HCT116 (cell line): Measurements from ENCODE around the gene LEAP2. TPM values are rescaled to one million over a fixed set of nuclear protein-coding genes. Genes with fewer than 3 reads are reported as not detected.
"Not testable (repeated sequence)": the region's sequence is repeated elsewhere in the genome, so short reads cannot be mapped to it uniquely, and the experiment has no call there.

Source experiments
- ATAC-seq: fragments of 200-7000 bp; cut with Tn5 transposase; 2 replicates; pipeline ENCODE4 v1.9.1; 2020; ENCODE audit warnings: mild to moderate bottlenecking, moderate library complexity
- BruUV-seq: library from RNA; stranded (reverse); fragments of 400-500 nt; replicated peaks from 2 replicates; lab custom pipeline; 2021; lab: Mats Ljungman, UMichigan
- CTCF ChIA-PET: fragments of 300-600 bp; sonication (Branson Sonifier 250); formaldehyde crosslinking; loops from one replicate; lab custom pipeline; 2021; ENCODE audit warnings: antibody characterized with exemption; lab: Charles Lee
- POLR2A ChIA-PET: fragments of 300-600, 350-600 bp; sonication (Branson Sonifier 250); formaldehyde crosslinking; loops from one replicate; lab custom pipeline; 2021; ENCODE audit warnings: antibody characterized with exemption; lab: Charles Lee
- RAD21 ChIA-PET, 2 experiments: fragments of 300-600 bp; sonication (Branson Sonifier 250); formaldehyde crosslinking; loops; one replicate each; lab custom pipeline; 2023; ENCODE audit warnings: low total read pairs in 2 of 2; ENCODE audit not compliant: uncharacterized antibody in 2 of 2, unreplicated experiment in 2 of 2, low non-redundant PET in 1 of 2; lab: Charles Lee
- DNase-seq: peaks from one replicate; pipeline ENCODE4 v3.0.0-alpha.2; 2010; ENCODE audit warnings: low read depth, low spot score
- H2AFZ ChIP-seq: fragments of 200-600 bp; shearing (Covaris generic), sonication (generic); 2 replicates; pipeline ENCODE4 v1.6.1; 2017; ENCODE audit warnings: low read depth, mixed run types, mixed read lengths, antibody characterized with exemption, low read length; ENCODE audit not compliant: poor library complexity, severe bottlenecking
- H3K27ac ChIP-seq: 2 replicates; pipeline ENCODE4 v1.5.1; 2012; ENCODE audit warnings: low read depth, low read length
- H3K27me3 ChIP-seq: fragments of 200-600 bp; sonication (generic); 2 replicates; pipeline ENCODE4 v1.6.1; 2016; ENCODE audit warnings: mixed run types, low read length, mixed read lengths; ENCODE audit not compliant: insufficient read depth
- H3K36me3 ChIP-seq, 2 experiments: fragments of 200-500 bp in 1 of 2; fragments of 200-600 bp in 1 of 2; sonication (Bioruptor generic) in 1 of 2; sonication (generic) in 1 of 2; 2 replicates each; pipeline versions ENCODE4 v1.5.1 to v1.6.1; 2014 to 2016; ENCODE audit warnings: low read length in 2 of 2, inconsistent platforms in 1 of 2, mixed read lengths in 1 of 2, mixed run types in 1 of 2; ENCODE audit not compliant: insufficient read depth in 2 of 2, control insufficient read depth in 1 of 2
- H3K4me1 ChIP-seq, 2 experiments: fragments of 200-600 bp in 1 of 2; sonication (generic) in 1 of 2; 2 replicates each; pipeline versions ENCODE4 v1.5.1 to v1.6.1; 2012 to 2017; ENCODE audit warnings: low read length in 2 of 2, inconsistent platforms in 1 of 2, mild to moderate bottlenecking in 1 of 2, mixed read lengths in 1 of 2, mixed run types in 1 of 2, moderate library complexity in 1 of 2; ENCODE audit not compliant: insufficient read depth in 2 of 2, control insufficient read depth in 1 of 2
- H3K4me2 ChIP-seq: fragments of 200-600 bp; sonication (generic); 2 replicates; pipeline ENCODE4 v1.6.1; 2017; ENCODE audit warnings: mixed run types, low read length, mixed read lengths
- H3K4me3 ChIP-seq, 2 experiments: fragments of 200-600 bp in 1 of 2; sonication (generic) in 1 of 2; replicated peaks in 1 of 2; 2 replicates each; pipeline ENCODE4 v1.5.1; 2011 to 2016; ENCODE audit warnings: low read length in 2 of 2, control low read depth in 1 of 2, low read depth in 1 of 2, mild to moderate bottlenecking in 1 of 2, mixed read lengths in 1 of 2, mixed run types in 1 of 2
- H3K79me2 ChIP-seq: fragments of 200-600 bp; sonication (generic); 2 replicates; pipeline ENCODE4 v1.6.1; 2017; ENCODE audit warnings: mild to moderate bottlenecking, mixed run types, low read length, moderate library complexity, mixed read lengths; ENCODE audit not compliant: insufficient read depth
- H3K9ac ChIP-seq: fragments of 200-600 bp; sonication (generic); 2 replicates; pipeline ENCODE4 v1.6.1; 2016; ENCODE audit warnings: low read length, mixed read lengths
- H3K9me2 ChIP-seq: fragments of 200-600 bp; sonication (generic), shearing (Covaris generic); 2 replicates; pipeline ENCODE4 v1.6.1; 2017; ENCODE audit warnings: mixed run types, mild to moderate bottlenecking, moderate library complexity; ENCODE audit not compliant: insufficient read depth
- H3K9me3 ChIP-seq, 2 experiments: fragments of 200-500 bp in 1 of 2; fragments of 200-600 bp in 1 of 2; sonication (Bioruptor generic) in 1 of 2; sonication (generic) in 1 of 2; 2 replicates each; pipeline ENCODE4 v1.6.1; 2014 to 2017; ENCODE audit warnings: low read length in 2 of 2, mixed read lengths in 2 of 2, inconsistent platforms in 1 of 2, low read depth in 1 of 2, mild to moderate bottlenecking in 1 of 2, mixed run types in 1 of 2, moderate library complexity in 1 of 2; ENCODE audit not compliant: control insufficient read depth in 1 of 2, insufficient read depth in 1 of 2
- H4K20me1 ChIP-seq: fragments of 200-600 bp; sonication (generic), shearing (Covaris generic); 2 replicates; pipeline ENCODE4 v1.6.1; 2017; ENCODE audit warnings: mixed run types, mild to moderate bottlenecking, moderate library complexity; ENCODE audit not compliant: insufficient read depth
- REST ChIP-seq: IDR thresholded peaks from 2 replicates; pipeline ENCODE4 v1.6.1; 2012; ENCODE audit warnings: low read depth
- intact Hi-C: fragments of 100-400 bp; cut with micrococcal nuclease; formaldehyde crosslinking; loops from 2 replicates; pipeline ENCODE4 v1.10.0; 2022
- total RNA-seq: library from RNA; stranded (reverse); gene quantifications from one replicate; pipeline ENCODE4 v1.2.1, GENCODE V29; 2021; ENCODE audit not compliant: unreplicated experiment

Gene LEAP2
- total RNA-seq, 1 experiment from 2014 or later, result 1.2 TPM

- RAD21 ChIA-PET, result no interaction called here
- no peak overlapping the region for H3K4me2 ChIP-seq
- no peaks in the 10 kb centered on the region for H4K20me1 ChIP-seq
- CTCF ChIA-PET, result interaction anchor here (1.1 kb wide), 1 partner anchor 10 kb away, joined by 3 read pairs; no protein-coding TSS in a partner anchor
- H3K9me2 ChIP-seq, result no peaks in the 10 kb centered on the region
- no peak overlapping the region for H3K27ac ChIP-seq
- no peaks in the 10 kb centered on the region for H3K4me1 ChIP-seq
- no peaks in the 10 kb centered on the region for H3K9me3 ChIP-seq
- no peak overlapping the region for H3K9ac ChIP-seq
- H3K36me3 ChIP-seq, result no peaks in the 10 kb centered on the region
- no peaks in the 10 kb centered on the region for H3K27me3 ChIP-seq
- TF ChIP-seq REST, result no peak
- intact Hi-C loops, result no loop called here
- no peak overlapping the region for H2AFZ ChIP-seq
- POLR2A ChIA-PET, result interaction anchor here (1.3 kb wide), 1 partner anchor 11 kb away, joined by 4 read pairs; no protein-coding TSS in a partner anchor
- DNase-seq (no peak), ATAC-seq (no peak)
- H3K79me2 ChIP-seq, result no peaks in the 10 kb centered on the region
- no peak overlapping the region for H3K4me3 ChIP-seq
- BruUV-seq, result no TSS peak
Measured at GRCh38 chr5:132854301-132854700, 19.2 kb upstream of the LEAP2 start.

GRCh38 chr5:132854992-132855391 lies 18.5 kb upstream of the LEAP2 start:
- H3K36me3 ChIP-seq, H3K27me3 ChIP-seq, DNase-seq, H3K9me3 ChIP-seq, intact Hi-C loops, CTCF ChIA-PET, H2AFZ ChIP-seq, H3K27ac ChIP-seq, H3K4me2 ChIP-seq, BruUV-seq, H3K4me1 ChIP-seq, ATAC-seq, H3K4me3 ChIP-seq, H3K9me2 ChIP-seq, H3K9ac ChIP-seq, H3K79me2 ChIP-seq, RAD21 ChIA-PET, H4K20me1 ChIP-seq: not testable (repeated sequence)
- POLR2A ChIA-PET, result interaction anchor here (1.3 kb wide), 1 partner anchor 10 kb away, joined by 4 read pairs; no protein-coding TSS in a partner anchor
